Neuronal stem cell (in vitro differentiated cells): ENCODE results near the gene AURKAIP1.

ENCODE experiments used
- DNase-seq: peaks from one replicate; pipeline ENCODE4 v3.0.0-alpha.2; 2013; ENCODE audit warnings: low spot score
- H2AFZ ChIP-seq: one replicate; pipeline ENCODE4 v1.6.1; 2013; ENCODE audit warnings: mild to moderate bottlenecking, low read length, inconsistent platforms
- H2AK5ac ChIP-seq: 2 replicates; pipeline ENCODE4 v1.6.1; 2013; ENCODE audit warnings: low read depth, mild to moderate bottlenecking, inconsistent platforms, low read length, moderate library complexity, mixed read lengths
- H2BK120ac ChIP-seq: 2 replicates; pipeline ENCODE4 v1.6.1; 2013; ENCODE audit warnings: low read depth, mild to moderate bottlenecking, inconsistent platforms, low read length, moderate library complexity, mixed read lengths
- H2BK12ac ChIP-seq: one replicate; pipeline ENCODE4 v1.6.1; 2013; ENCODE audit warnings: low read length, inconsistent platforms
- H2BK15ac ChIP-seq: 2 replicates; pipeline ENCODE4 v1.6.1; 2013; ENCODE audit warnings: mild to moderate bottlenecking, low read length, inconsistent platforms, mixed read lengths
- H2BK5ac ChIP-seq: one replicate; pipeline ENCODE4 v1.6.1; 2013; ENCODE audit warnings: inconsistent platforms, mild to moderate bottlenecking, low read length, moderate library complexity
- H3K14ac ChIP-seq: one replicate; pipeline ENCODE4 v1.6.1; 2013; ENCODE audit warnings: low read length, inconsistent platforms
- H3K18ac ChIP-seq: 2 replicates; pipeline ENCODE4 v1.6.1; 2013; ENCODE audit warnings: low read length, inconsistent platforms
- H3K23ac ChIP-seq: 2 replicates; pipeline ENCODE4 v1.6.1; 2013; ENCODE audit warnings: low read depth, mild to moderate bottlenecking, mixed read lengths, low read length, inconsistent platforms; ENCODE audit not compliant: poor library complexity
- H3K27ac ChIP-seq: replicated peaks from 3 replicates; pipeline ENCODE4 v1.5.1; 2013; ENCODE audit warnings: low read length, inconsistent platforms
- H3K27me3 ChIP-seq, 3 experiments: 2 replicates each; pipeline ENCODE4 v1.6.1; 2013; ENCODE audit warnings: low read length in 3 of 3, mild to moderate bottlenecking in 2 of 3, inconsistent platforms in 1 of 3, low read depth in 1 of 3, mixed read lengths in 1 of 3, moderate library complexity in 1 of 3; ENCODE audit not compliant: control insufficient read depth in 3 of 3, insufficient read depth in 3 of 3
- H3K36me3 ChIP-seq, 2 donors: replicated peaks in 1 of 2; 2 replicates each; pipeline ENCODE4 v1.6.1; 2013; ENCODE audit warnings: low read length in 2 of 2; ENCODE audit not compliant: control insufficient read depth in 2 of 2, insufficient read depth in 2 of 2
- H3K4ac ChIP-seq: 2 replicates; pipeline ENCODE4 v1.6.1; 2013; ENCODE audit warnings: inconsistent platforms, mild to moderate bottlenecking, low read length, moderate library complexity
- H3K4me1 ChIP-seq, 2 donors: 1 replicate in 1 of 2; 2 replicates in 1 of 2; pipeline ENCODE4 v1.6.1; 2013; ENCODE audit warnings: low read length in 2 of 2, low read depth in 1 of 2; ENCODE audit not compliant: control insufficient read depth in 2 of 2, insufficient read depth in 1 of 2
- H3K4me2 ChIP-seq: one replicate; pipeline ENCODE4 v1.6.1; 2013; ENCODE audit warnings: mild to moderate bottlenecking, low read length, inconsistent platforms; ENCODE audit not compliant: insufficient read depth, poor library complexity, severe bottlenecking
- H3K4me3 ChIP-seq, 2 donors: 2 replicates each; pipeline ENCODE4 v1.5.1; 2013; ENCODE audit warnings: low read length in 2 of 2, mild to moderate bottlenecking in 2 of 2, inconsistent platforms in 1 of 2, moderate library complexity in 1 of 2
- H3K79me1 ChIP-seq: one replicate; pipeline ENCODE4 v1.6.1; 2013; ENCODE audit warnings: low read depth, mild to moderate bottlenecking, inconsistent platforms, low read length, moderate library complexity
- H3K9ac ChIP-seq: one replicate; pipeline ENCODE4 v1.6.1; 2013; ENCODE audit warnings: mild to moderate bottlenecking, low read depth, low read length, inconsistent platforms; ENCODE audit not compliant: poor library complexity
- H3K9me3 ChIP-seq, 2 donors: replicated peaks in 1 of 2; 2 replicates each; pipeline versions ENCODE3 to v1.6.1; 2013; ENCODE audit warnings: low read length in 2 of 2, mild to moderate bottlenecking in 2 of 2, inconsistent platforms in 1 of 2, low read depth in 1 of 2, mixed read lengths in 1 of 2, moderate library complexity in 1 of 2; ENCODE audit not compliant: control insufficient read depth in 2 of 2, insufficient read depth in 1 of 2
- H4K8ac ChIP-seq: one replicate; pipeline ENCODE4 v1.6.1; 2013; ENCODE audit warnings: low read depth, mild to moderate bottlenecking, inconsistent platforms, low read length, moderate library complexity
- H4K91ac ChIP-seq: one replicate; pipeline ENCODE4 v1.6.1; 2013; ENCODE audit warnings: low read length, low read depth, mild to moderate bottlenecking, inconsistent platforms; ENCODE audit not compliant: poor library complexity
- WGBS, 2 donors: extraction: QIAGEN DNeasy Blood & Tissue Kit; methylation state at CpG; one replicate each; pipeline ENCODE4 v1.1.7; 2013; ENCODE audit warnings: missing lambda C conversion rate in 2 of 2, mixed read lengths in 1 of 2; ENCODE audit not compliant: insufficient read length in 2 of 2, insufficient replicate concordance in 1 of 2; ENCODE audit errors: extremely low coverage in 2 of 2; 5-methylcytosine and 5-hydroxymethylcytosine counted together

Gene AURKAIP1

GRCh38 chr1:1394116-1394515 is 19.1 kb upstream of the AURKAIP1 start:
- Histone ChIP-seq H3K4me1 (peaks cover 6 to 7% of the 10 kb centered on the region in 2 donors), H3K14ac (no peak overlapping the region), H3K4me2 (no peak overlapping the region), H3K27ac (no peak overlapping the region), H3K4ac (no peak overlapping the region), H2BK120ac (no peak overlapping the region), H3K4me3 (no peak overlapping the region), H3K23ac (no peak overlapping the region), H3K36me3 (peaks cover 57 to 91% of the 10 kb centered on the region in 2 donors), H3K27me3 (no peaks in the 10 kb centered on the region), H2BK5ac (no peak overlapping the region), H2AFZ (no peak overlapping the region), H4K8ac (no peak overlapping the region), H2BK15ac (no peak overlapping the region), H3K18ac (no peak overlapping the region), H3K79me1 (peaks cover 18% of the 10 kb centered on the region), H2BK12ac (no peak overlapping the region), H2AK5ac (no peak overlapping the region), H3K9me3 (peaks cover 0 to 5% of the 10 kb centered on the region in 2 donors), H4K91ac (no peak overlapping the region), H3K9ac (no peak overlapping the region)
- WGBS, 2 donors: no CpG with 5 or more reads among the region's 7 CpGs
- DNase-seq: no peak

GRCh38 chr1:1393428-1393827 is 18.4 kb upstream of the AURKAIP1 start:
- peaks cover 13% of the 10 kb centered on the region for H3K79me1 ChIP-seq
- H3K9me3 ChIP-seq: peaks cover 0 to 5% of the 10 kb centered on the region in 2 donors
- no peaks in the 10 kb centered on the region for H3K27me3 ChIP-seq
- no peak overlapping the region for H2AFZ ChIP-seq
- H2AK5ac ChIP-seq: no peak overlapping the region
- no peak overlapping the region for H4K91ac ChIP-seq
- H3K18ac ChIP-seq: no peak overlapping the region
- H3K4ac ChIP-seq: no peak overlapping the region
- no peak for DNase-seq
- no peak overlapping the region for H4K8ac ChIP-seq
- H2BK12ac ChIP-seq: no peak overlapping the region
- WGBS, 2 donors: no CpG with 5 or more reads among the region's 11 CpGs
- H3K4me2 ChIP-seq: no peak overlapping the region
- H2BK5ac ChIP-seq: no peak overlapping the region
- no peak overlapping the region for H2BK120ac ChIP-seq
- no peak overlapping the region for H2BK15ac ChIP-seq
- H3K9ac ChIP-seq: peak overlapping the region; percentile 7
- peaks cover 57 to 97% of the 10 kb centered on the region in 2 donors for H3K36me3 ChIP-seq
- no peak overlapping the region for H3K4me3 ChIP-seq
- no peak overlapping the region for H3K23ac ChIP-seq
- peaks cover 6% of the 10 kb centered on the region in 2 donors for H3K4me1 ChIP-seq
- no peak overlapping the region for H3K14ac ChIP-seq
- H3K27ac ChIP-seq: no peak overlapping the region

- Histone ChIP-seq H3K4ac (no peak overlapping the region), H3K27me3 (no peaks in the 10 kb centered on the region), H2BK120ac (no peak overlapping the region), H3K4me2 (no peak overlapping the region), H3K9ac (peak overlapping the region; percentile 7), H4K91ac (no peak overlapping the region), H2BK15ac (no peak overlapping the region), H3K27ac (no peak overlapping the region), H3K4me1 (peaks cover 2 to 4% of the 10 kb centered on the region in 2 donors), H3K4me3 (no peak overlapping the region), H3K18ac (no peak overlapping the region), H3K14ac (no peak overlapping the region), H3K36me3 (peaks cover 58 to 97% of the 10 kb centered on the region in 2 donors), H2BK12ac (no peak overlapping the region), H3K9me3 (peaks cover 0 to 5% of the 10 kb centered on the region in 2 donors), H4K8ac (no peak overlapping the region), H3K23ac (no peak overlapping the region), H2AK5ac (no peak overlapping the region), H2BK5ac (no peak overlapping the region), H2AFZ (no peak overlapping the region), H3K79me1 (peaks cover 10% of the 10 kb centered on the region)
- no peak for DNase-seq
- no CpG with 5 or more reads among the region's 4 CpGs for WGBS, 2 donors
These were observed 18.0 kb upstream of the AURKAIP1 start for GRCh38 chr1:1393014-1393413.

GRCh38 chr1:1391225-1391624 is 16.2 kb upstream of the AURKAIP1 start:
- no peak overlapping the region for H2AFZ ChIP-seq

More at GRCh38 chr1:1391225-1391624, 16.2 kb upstream of the AURKAIP1 start:
- no peaks in the 10 kb centered on the region for H3K4me1 ChIP-seq
- no peak overlapping the region for H3K27ac ChIP-seq
- H2BK120ac ChIP-seq: no peak overlapping the region
- no peak overlapping the region for H3K9ac ChIP-seq
- H4K8ac ChIP-seq: peak overlapping the region; percentile 90
- no peaks in the 10 kb centered on the region for H3K27me3 ChIP-seq
- no peak overlapping the region for H3K18ac ChIP-seq
- no peak overlapping the region for H3K4ac ChIP-seq
- no peak overlapping the region for H2AK5ac ChIP-seq
- no peak overlapping the region for H2BK12ac ChIP-seq
- H3K4me3 ChIP-seq: no peak overlapping the region
- no peak overlapping the region for H2BK5ac ChIP-seq
- no peak overlapping the region for H3K4me2 ChIP-seq
- no peak overlapping the region for H3K23ac ChIP-seq
- no peak overlapping the region for H2BK15ac ChIP-seq
- H3K79me1 ChIP-seq: peaks cover 10% of the 10 kb centered on the region
- WGBS, 2 donors: no CpG with 5 or more reads among the region's 12 CpGs
- no peak overlapping the region for H4K91ac ChIP-seq
- H3K14ac ChIP-seq: no peak overlapping the region
- peaks cover 64 to 98% of the 10 kb centered on the region in 2 donors for H3K36me3 ChIP-seq
- DNase-seq: no peak
- peaks cover 0 to 5% of the 10 kb centered on the region in 2 donors for H3K9me3 ChIP-seq
